WERI-Rb-1 (cell line): ENCODE results near the gene CYBA.

Source experiments
- DNase-seq: peaks from one replicate; pipeline ENCODE4 v3.0.0-alpha.2; 2020
- H3K27ac ChIP-seq: fragments of 250-450 bp; sonication (Bioruptor Pico); 2 replicates; pipeline ENCODE4 v1.5.1; 2020; ENCODE audit warnings: mild to moderate bottlenecking, moderate library complexity
- H3K27me3 ChIP-seq: fragments of 250-450 bp; sonication (Bioruptor Pico); 2 replicates; pipeline ENCODE4 v1.5.1; 2021; ENCODE audit warnings: mild to moderate bottlenecking, low read depth, moderate library complexity; ENCODE audit not compliant: insufficient read depth, severe bottlenecking
- H3K36me3 ChIP-seq: fragments of 250-450 bp; sonication (Bioruptor Pico); 2 replicates; pipeline ENCODE4 v1.5.1; 2020; ENCODE audit warnings: mild to moderate bottlenecking, moderate library complexity
- H3K4me3 ChIP-seq: 2 replicates; pipeline ENCODE4 v1.5.1; 2011; ENCODE audit warnings: low read depth, mild to moderate bottlenecking, control low read depth, low read length
- H3K9me3 ChIP-seq: fragments of 250-450 bp; sonication (Bioruptor Pico); 2 replicates; pipeline ENCODE4 v1.5.1; 2021; ENCODE audit warnings: mild to moderate bottlenecking, moderate library complexity; ENCODE audit not compliant: severe bottlenecking
- CTCF ChIP-seq: IDR thresholded peaks from 2 replicates; pipeline ENCODE4 v1.5.1; 2011; ENCODE audit warnings: low read depth, mild to moderate bottlenecking, control low read depth, inconsistent platforms, low read length

The CYBA gene

DNA sequence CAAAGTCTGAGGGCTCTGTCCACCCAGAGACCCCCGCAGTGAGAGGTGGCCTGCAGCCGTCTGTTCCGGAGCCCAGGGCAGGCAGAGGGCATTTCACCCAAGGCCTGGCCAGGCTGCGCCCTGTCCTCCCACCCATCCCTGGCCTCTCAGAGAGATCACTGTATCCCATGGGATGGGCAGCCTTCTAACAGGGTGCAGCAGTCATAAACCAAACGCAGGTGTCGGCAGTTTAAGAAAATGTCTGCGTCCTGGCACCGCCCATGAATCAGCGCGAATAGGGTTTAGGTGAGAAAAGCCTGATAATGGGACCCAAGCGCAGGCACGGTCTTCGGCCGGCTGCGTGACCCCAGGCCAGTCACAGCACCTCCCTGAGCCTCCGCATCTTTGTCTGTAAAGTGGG, 5.4 kb downstream of the CYBA start:
- Histone ChIP-seq H3K27ac (no peak overlapping the region), H3K36me3 (no peaks in the 10 kb centered on the region), H3K9me3 (no peaks in the 10 kb centered on the region), H3K27me3 (no peaks in the 10 kb centered on the region), H3K4me3 (no peak overlapping the region)
- no peak for TF ChIP-seq CTCF
- no peak for DNase-seq

DNA sequence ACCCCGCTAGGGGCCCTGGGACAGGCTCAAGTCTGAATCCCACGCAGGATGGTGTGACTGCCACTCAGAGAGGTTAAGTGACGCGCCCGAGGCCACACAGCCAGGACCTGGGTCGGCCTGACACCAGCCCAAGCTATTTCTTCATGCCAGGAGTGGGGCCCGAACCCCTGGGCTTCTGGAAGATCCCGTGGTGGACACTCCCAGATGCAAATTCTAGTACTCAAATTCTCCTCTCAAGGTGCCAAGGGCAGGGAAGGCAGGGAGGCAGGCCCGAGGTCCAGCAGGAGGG, 7.3 kb downstream of the CYBA start:
- no peak for DNase-seq
- TF ChIP-seq CTCF = no peak

GRCh38 chr16:88642881-88643643, 7.8 kb downstream of the CYBA start:
- no peaks in the 10 kb centered on the region for H3K27me3 ChIP-seq
- DNase-seq = no peak
- H3K4me3 ChIP-seq = no peak overlapping the region
- no peak for TF ChIP-seq CTCF
- no peaks in the 10 kb centered on the region for H3K9me3 ChIP-seq
- no peak overlapping the region for H3K27ac ChIP-seq
- H3K36me3 ChIP-seq = no peaks in the 10 kb centered on the region

More for the DNA sequence above, 7.3 kb downstream of the CYBA start:
- H3K27me3 ChIP-seq = no peaks in the 10 kb centered on the region
- no peak overlapping the region for H3K4me3 ChIP-seq
- no peak overlapping the region for H3K27ac ChIP-seq
- no peaks in the 10 kb centered on the region for H3K9me3 ChIP-seq
- no peaks in the 10 kb centered on the region for H3K36me3 ChIP-seq

GRCh38 chr16:88640498-88641247, 10.2 kb downstream of the CYBA start:
- no peaks in the 10 kb centered on the region for H3K36me3 ChIP-seq
- no peaks in the 10 kb centered on the region for H3K9me3 ChIP-seq
- no peak for DNase-seq
- no peak for TF ChIP-seq CTCF
- H3K27ac ChIP-seq = no peak overlapping the region
- H3K27me3 ChIP-seq = no peaks in the 10 kb centered on the region
- H3K4me3 ChIP-seq = no peak overlapping the region

- no peak for DNase-seq
- Histone ChIP-seq H3K27ac (no peak overlapping the region), H3K9me3 (no peaks in the 10 kb centered on the region), H3K4me3 (no peak overlapping the region), H3K27me3 (no peaks in the 10 kb centered on the region), H3K36me3 (no peaks in the 10 kb centered on the region)
- TF ChIP-seq CTCF = no peak
Observed at GRCh38 chr16:88640039-88640495, 10.8 kb downstream of the CYBA start.
